Stimulated activated CD8-positive, alpha-beta memory T cell treated with anti-CD3 and anti-CD28 coated beads, Interleukin-7, amount 100 ng/mL, for 24 hours (primary cell): Measurements from ENCODE around the gene PUDP.
"Not testable (repeated sequence)": the region's sequence is repeated elsewhere in the genome, so short reads cannot be mapped to it uniquely, and the experiment has no call there.

Experiments used
- DNase-seq: peaks from one replicate; pipeline ENCODE4 v3.0.0-alpha.2; 2020; ENCODE audit warnings: low read depth

Gene PUDP

DNA sequence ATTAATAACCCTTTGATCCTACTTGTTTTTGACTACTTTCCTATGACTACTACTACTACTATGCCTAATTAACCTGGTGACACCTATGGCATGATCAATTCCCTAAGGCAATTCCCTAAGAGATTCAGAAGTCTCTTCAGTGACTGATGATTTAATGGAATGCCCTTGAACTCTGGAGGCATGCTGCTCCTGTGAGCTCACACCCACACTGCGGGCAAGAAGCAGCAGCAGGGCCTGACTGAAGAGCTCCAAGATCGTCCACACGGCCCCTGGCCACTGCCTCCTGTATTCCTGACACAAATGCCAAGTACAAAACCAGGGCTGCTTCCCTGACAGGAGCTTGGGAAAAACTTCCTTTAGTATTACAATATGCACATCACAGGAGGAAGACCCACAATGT, 74.6 kb downstream of the PUDP start:
- no peak for DNase-seq

DNA sequence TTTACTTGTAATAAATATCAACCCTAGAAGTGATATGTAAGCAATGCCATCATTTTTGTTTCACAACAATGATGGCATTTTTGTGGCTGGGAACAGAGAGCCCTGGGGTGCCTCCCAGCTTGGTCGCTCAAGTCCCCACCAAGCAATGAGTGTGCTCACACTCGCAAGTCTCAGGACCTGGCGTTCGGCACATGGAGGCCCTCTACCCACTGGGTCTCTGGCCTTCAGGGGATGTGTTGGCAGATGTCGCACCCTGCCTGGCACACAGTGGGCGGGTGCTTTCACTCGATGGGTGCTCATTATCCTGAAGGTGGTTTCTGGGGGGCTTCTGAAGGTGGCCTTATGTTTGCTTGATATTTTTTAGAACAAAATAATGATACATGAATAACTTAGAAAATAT, 75.1 kb downstream of the PUDP start:
- no peak for DNase-seq

DNA sequence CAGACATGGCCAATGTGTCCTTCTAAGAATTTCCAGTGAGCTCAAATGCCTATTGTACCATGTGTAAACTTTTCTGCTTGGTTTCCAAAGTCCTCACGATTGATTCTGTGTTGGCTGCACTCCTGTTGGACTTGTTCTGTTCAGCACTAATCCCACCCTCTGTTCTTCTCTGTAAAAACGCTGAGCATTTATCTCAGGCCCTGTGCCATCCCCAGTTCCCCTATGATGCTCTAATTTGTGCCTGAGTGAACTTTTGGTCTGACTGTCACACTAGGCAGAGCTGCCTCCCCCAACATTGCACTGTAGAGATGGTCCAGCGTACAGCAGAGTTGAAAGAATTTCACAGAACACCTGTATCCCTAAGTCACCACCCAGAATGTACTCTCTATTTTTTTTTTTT, 76.6 kb downstream of the PUDP start:
- DNase-seq: no peak

DNA sequence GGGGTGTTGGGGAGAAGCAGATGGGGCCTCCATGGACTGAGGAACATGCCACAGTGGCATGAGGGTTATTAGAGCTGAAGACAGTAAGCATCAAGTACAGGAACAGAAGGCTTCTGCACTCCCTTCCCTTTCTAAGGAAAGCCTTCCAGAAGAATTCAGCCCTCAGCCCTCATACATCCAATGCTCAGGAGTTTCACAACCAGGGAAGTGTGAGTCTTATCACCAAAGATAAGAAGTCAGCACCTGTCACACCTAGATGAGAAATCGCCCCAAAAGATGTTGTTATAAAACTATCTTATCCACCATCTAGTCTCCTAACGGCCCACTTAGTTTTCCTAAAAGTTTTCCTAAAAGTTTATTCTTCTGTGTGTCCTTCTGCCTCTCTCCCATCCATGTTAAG, 78.4 kb downstream of the PUDP start:
- no peak for DNase-seq

DNA sequence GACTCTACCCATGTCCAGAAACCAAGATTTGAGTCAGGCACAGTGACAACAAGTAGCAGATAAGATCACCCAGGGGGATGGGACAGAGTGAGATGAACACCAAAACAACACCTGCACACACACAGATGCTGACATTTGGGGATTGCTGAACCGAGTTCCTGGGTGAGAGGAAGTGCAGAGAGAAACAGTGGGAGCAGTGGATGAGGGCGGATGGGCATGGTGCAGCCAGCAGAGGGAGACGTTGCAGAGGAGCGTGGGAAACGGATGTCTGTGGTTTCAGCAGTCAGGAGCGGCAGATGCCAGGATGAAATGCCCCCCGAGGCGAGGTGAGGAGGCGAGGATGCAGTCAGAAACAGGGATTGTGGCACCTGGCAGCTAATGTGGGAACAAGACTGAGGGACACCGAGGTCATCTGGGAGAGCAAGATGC, 79.0 kb downstream of the PUDP start:
- no peak for DNase-seq

DNA sequence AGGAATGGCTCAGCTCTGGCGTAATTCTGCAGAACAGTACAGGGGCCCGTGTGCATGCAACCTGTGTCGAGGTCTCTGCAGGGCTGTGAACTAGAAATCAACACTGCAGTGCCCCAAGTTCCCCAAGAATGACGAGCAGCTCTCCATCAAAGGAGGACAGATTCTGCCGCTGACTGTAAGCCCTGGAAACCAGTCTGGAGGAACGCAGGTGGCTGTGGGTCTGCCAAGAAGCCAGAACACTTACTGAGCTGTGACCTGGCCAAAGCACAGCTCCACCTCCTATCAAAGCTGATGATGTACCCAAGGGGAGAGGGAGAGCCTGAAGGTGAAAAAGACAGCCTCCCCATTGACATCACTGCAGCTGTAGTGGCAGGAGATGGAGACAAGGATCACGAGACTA, 80.7 kb downstream of the PUDP start:
- DNase-seq: no peak

DNA sequence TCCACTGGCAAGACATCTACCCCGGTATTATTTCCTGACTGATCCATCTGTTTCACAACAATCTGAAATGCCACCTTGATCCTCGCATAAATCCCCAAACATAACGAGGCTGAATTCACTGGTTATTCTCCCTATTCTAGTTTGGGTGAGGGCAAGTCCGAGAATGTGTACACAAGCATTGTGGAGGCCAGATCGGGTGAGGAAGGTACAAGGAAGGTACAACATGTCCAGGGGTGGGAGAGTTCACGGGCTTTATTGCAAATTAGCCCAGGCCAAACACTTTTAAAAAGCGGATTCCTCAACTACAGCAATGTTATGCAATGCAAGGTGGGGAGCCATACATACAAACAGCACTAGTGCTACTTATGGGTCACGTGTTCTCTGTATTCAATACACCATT, 82.5 kb downstream of the PUDP start:
- DNase-seq: no peak

DNA sequence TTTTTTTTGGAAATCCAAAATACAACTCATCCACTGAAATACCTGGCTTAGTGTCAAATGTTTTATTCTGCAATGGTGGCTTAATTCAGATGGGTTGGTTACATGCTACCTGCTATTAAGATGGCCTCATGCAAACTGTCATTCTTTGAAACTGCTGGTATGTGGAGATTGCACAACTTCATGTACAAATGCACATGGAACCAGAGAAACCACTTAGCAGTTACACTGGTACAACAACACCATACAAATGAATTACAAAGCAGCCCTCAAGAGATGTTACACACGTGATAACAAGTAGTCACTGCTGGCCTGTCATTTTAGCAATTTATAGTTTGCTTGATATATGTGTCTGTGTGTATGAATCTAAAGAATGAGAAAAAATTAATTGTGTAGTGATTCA, 85.0 kb downstream of the PUDP start:
- no peak for DNase-seq

DNA sequence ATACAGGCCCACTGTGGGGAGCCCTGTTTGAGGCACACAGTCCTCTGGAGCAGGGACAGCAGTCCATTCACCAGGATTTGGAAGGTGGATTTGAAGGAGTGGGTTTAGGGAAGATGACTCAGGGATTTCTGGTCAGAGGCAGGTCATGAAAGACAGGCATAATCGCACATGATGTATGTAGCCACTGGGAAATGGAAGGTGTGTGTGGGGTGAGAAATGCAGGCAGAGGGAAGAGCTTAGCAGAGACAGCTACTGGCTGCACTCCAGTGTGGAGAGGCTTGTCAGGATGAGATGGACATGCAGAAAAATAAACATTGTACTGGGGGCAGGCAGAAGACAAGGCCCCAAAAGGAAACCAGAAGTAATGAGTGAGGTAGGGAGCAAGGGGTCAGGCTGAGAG, 85.7 kb downstream of the PUDP start:
- no peak for DNase-seq

DNA sequence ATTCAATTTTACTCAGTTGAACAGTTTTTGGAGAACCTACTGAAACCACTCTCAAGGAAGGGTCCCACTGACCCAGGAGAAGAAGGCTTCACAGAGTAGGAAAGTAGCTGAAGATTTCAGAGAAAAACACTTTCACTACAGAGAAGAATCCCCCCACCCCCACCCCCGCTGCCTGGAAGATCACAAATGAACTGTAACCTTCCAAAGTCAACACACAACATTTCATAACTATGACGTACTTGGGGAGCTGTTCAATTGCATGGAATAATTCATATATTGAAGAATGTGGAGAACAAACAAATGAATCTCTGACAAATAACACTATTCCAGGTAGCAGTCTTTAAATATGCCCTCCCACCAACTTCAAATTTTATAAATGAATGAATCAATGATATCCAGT, 86.5 kb downstream of the PUDP start:
- no peak for DNase-seq

DNA sequence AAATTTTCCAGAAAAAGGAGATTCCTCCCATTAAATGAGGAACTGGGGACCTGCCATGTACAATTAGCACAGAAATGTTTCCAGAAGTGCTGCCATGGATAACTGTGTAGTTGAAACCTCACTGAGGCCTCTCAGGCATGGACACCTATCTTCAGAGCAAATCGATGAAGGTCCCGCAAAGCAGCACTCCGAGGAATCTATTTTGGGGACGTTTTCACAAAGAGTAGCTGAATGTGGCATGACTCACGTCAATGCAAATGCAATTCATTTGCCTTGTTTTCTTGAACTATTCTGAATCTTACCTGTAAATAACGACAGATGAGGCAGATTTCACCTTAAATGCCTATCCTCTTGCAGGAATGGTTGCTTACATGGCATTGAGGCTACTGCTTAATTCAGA, 87.5 kb downstream of the PUDP start:
- DNase-seq: no peak

DNA sequence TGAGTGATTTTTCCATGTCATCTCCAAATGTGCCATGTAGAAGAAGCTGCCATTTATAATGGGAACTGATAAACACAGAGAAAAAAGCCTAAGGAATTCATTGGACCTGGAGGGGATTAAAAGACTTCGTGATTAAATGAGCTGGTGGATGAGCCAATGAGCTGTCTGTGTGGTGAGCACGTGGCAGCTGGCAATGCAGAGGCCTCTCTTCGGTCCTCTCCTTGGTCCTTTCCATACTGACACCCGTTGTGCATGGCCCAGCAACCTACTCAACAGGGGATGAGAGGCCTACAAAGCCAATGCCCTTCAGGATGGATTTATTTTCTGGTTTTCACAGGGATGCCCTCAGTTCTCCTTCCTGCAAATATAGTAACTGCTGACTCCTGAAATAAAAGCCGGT, 88.1 kb downstream of the PUDP start:
- no peak for DNase-seq

DNA sequence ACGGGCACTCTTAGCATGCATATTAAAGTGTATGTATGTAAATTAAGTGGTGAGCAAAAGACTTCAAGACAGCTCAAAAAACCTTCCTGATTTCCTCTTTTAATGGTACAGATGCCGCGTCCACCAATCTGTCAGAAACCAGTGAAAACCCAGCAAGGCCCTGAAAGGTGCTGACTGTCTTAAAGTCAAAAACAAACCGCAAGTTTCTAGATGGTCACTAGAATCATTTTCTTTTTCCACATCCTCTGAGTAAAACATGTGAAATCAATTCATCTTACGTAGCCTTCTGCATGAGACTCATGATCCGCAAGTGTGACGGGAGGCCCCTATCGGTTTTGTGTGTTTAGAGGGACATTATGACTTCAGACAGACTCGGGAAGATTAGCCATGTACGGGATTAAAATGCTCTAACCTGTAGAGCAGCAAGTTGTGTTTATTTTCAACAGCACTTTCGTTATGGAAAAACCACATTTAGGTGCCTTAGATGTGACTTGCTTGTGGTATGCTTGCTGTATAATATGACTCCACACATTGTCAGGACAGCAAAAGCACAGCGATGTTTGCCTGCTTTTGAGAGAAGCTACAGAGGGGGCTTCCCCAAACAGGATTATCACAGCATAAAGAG, 88.6 kb downstream of the PUDP start:
- no peak for DNase-seq

DNA sequence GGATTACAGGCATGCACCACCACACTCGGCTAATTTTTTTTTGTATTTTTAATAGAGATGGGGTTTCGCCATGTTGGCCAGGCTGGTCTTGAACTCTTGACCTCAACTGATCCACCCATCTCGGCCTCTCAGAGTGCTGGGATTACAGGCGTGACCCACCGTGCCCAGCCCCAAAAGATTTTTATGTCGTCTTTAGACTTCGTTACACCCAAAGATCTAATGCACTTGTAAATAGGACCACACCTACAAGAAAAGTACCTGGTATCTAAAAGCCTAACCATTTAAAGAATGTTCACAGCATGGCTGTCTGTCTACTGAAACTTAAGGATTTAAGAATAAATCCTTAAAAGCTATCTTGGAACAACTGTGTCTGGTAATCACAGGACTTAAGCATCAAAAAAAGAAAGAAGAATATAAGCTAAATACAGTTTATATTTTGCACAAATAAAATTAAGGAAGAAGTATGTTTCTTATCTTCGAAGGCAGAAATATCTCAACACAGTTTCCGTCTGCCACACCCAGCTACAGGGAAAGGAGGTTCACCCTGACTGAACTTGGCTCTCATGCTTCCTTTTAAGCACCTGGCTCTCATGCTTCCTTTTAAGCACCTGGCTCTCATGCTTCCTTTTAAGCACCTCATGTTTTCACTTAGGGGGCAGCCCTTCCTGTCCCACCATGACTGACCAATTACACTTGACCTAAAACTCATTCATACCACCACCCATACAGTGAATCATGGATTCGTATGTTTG, 92.4 kb downstream of the PUDP start:
- no peak for DNase-seq

DNA sequence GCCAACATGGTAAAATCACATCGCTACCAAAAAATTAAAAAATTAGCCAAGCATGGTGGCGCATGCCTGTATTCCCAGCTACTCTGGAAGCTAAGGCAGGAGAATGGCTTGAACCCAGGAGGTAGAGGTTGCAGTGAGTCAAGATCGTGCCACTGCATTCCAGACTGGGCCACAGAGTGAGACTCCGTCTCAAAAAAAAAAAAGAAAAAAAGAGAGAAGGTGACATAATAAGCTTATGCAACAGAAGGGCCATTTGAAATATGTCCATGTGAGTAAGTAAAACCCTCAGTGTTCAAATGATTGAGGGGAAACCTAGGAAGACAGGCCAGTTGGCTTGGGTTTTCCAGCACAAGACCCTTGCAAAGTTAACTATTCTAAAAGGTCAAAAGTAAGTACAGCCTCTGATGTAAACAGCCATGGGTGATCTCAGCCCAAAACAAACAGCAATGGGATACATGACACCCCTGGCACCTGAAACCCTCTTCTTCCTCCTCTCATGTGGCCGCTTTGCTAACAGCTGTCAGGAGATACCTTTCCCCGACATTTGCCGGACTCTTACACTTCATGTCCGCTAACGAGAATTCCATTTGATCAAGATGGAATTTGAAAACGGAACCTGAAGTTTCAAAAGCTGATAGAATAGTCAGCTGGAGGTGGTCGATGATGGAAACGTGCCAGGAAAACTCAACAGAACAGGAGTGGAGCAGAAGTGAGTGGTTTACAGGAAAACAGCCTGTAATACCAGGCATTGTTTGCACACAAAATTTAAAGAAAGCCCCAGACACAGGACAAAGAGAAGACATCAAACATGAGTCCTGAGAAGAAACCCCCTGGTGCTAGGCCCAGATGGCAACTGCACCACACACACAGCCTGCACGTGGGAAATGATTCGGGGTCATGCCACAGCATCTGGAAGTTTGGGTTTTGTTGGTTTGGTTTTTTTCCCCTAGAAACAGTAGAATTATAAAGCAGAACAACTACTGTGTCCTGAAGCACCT, 93.4 kb downstream of the PUDP start:
- no peak for DNase-seq

DNA sequence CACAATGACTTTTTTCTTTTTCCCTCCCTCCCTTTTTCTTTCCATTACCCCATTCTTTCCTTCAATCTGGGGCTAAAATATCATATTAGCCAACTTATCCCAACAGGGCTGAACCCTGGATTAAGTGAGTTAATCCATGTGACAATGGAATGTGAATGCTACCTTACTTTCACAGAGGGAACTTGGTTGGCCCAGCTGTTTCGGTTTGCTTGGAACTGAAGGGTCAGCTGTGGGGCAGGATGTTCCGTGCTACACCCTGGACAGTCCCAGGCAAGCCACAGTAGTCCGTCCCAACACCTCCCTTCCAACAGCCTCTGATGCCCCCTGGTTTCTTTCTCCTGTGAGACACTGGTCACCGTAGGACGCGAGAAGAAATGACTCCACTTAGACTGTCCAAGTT, 95.4 kb downstream of the PUDP start:
- no peak for DNase-seq

DNA sequence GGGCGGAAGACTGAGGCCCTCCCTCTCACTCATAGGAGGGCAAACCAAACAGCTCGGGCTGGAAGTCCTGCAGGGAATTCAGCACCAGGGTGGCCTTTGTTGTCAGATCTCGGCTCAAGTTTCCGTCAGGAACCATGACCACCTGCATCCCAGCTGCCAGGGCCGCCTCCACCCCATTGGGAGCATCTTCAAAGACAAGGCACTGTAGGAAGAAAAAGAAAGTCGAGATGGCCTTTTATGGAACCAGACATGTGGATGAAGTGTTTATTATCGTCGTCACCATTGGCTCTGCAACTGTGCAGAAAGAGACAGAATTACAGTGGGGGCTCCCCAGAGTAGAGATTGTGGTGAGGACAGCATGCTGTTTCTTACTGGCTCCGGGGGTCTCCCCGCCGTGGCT, 97.7 kb downstream of the PUDP start:
- DNase-seq: no peak

DNA sequence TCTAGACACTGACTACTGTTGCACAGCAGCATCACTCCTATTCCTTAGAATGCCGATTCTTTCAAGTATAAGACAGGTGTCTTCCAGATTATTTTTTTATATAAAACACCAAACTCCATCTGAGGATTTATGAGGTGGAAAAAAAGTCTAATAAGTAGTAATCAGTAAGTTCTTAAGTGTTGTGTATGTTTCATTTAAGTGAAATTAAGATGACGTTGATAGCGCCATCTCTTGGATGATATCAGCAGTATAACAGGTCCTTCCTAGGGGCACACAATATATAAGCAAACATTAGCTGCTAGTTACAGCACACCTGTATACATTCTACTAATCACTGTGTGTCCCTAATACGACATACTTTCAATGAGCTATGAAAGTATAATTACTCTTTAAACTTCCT, 100.0 kb downstream of the PUDP start:
- DNase-seq: no peak

DNA sequence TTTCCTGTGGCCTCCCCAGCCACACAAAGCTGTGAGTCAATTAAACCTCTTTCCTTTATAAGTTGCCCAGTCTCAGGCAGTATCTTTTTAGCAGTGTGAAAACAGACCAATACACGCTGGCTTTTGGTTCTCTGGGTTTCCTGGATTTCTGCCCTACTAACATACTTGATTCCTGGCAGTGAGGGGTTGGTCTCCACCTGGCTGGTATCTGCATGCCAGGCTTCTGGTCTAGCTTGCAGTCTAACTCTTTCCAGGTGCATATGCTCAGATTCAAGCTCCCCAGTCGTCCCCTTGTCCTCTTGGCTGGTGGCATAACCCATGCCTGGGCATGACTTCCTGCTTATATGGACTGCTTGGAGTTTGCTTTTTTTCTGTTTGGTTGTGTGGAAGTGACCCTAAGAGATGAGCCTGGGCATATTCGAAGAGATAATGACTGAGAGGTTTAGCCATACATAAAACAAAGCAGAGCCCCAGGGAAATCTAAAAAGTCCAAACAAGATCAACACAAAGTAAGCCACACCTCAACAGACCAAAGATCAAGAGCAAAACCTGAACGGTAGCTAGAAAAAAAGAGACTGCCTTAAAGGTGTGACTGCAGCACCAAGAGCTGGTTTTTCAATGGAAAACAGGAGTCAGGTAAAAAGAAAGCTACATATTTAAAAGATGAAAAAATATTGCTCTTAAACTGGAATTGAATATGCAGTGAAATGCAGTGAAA, 102.6 kb downstream of the PUDP start:
- no peak for DNase-seq

DNA sequence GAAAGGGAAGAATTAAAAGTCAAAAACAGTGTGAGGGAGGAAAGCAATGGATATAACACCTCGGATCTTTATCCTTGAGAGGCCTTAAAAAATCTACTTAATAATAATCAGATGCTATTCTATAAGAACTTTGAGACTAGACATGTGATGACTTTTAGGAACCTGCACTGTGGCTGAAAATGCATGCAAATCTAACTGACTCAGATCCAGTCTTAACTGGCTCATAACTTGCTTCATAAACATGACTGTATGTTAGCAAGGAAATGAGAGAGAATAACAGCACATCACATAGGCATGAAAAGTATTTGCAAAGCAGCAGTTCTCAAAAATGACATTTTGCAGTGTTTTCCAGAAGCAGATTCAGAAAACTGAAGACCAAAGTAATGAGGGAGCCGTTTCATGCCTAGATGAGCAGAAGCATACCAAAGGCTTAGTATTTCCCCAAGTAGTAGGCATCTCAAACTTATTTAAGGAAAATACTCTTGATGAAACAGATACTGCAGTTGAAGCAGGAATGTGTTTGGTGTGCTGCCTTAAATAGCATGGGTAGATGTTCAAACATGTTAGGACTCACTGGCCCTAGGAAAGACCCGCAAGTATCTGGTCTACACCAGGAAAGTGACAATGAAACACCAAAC, 104.0 kb downstream of the PUDP start:
- DNase-seq: not testable (repeated sequence)

DNA sequence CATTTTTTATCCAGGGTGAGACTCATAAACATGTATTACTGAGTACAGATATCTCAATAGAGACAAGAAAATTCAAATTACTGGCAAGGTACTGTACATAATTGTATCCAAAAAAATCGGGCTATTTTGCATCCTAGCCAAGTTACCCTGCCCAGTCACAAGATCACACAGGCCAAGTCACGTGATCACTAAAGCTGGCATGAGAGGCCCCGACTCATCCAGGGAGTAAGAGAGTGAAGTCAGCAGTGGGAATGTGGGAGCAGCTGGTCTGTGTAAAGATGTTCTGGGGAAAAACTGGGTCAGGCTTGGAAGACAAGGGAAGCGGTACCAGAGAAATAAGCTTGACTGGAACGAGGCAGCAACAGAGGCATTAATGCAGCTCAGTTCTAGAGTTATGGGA, 119.7 kb downstream of the PUDP start:
- no peak for DNase-seq

DNA sequence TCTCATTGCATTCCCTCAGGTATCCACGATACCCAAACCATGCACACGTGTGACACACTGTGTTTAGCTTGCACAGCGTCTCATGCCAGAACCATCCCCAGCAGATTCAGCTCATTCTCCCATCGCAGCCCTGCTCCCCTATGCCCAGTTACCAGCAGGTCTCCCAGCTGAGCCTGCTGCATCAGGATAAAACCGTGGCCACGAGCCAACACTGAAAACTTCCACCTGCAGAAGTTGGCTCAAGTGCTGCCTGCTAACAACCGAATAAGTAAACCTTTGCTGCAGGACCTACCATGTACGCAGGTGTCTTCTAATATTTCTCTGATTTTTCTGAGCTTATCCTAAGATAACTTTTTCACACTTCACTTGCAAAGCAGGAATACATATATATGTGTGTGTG, 120.9 kb downstream of the PUDP start:
- no peak for DNase-seq
